WTC11 (cell line): ENCODE data around the gene DNAJC18. TPM values are rescaled to one million over a fixed set of nuclear protein-coding genes. Genes with fewer than 3 reads are reported as not detected.

Experiments used
- ELF4 ChIP-seq: sonication (generic); formaldehyde crosslinking; IDR thresholded peaks from 2 replicates; pipeline ENCODE4 v1.8.1; 2022; ENCODE audit warnings: low read depth, mild to moderate bottlenecking, moderate library complexity, missing genetic modification reagents
- JUN ChIP-seq: sonication (generic); formaldehyde crosslinking; IDR thresholded peaks from 2 replicates; pipeline ENCODE4 v1.8.0; 2023; ENCODE audit warnings: mild to moderate bottlenecking, missing genetic modification reagents
- NFE2L1 ChIP-seq: sonication (generic); formaldehyde crosslinking; IDR thresholded peaks from 2 replicates; pipeline ENCODE4 v1.8.1; 2023; ENCODE audit warnings: missing genetic modification reagents
- NR1H2 ChIP-seq: sonication (generic); formaldehyde crosslinking; IDR thresholded peaks from 2 replicates; pipeline ENCODE4 v1.9.0; 2021; ENCODE audit warnings: mild to moderate bottlenecking, moderate library complexity, missing genetic modification reagents
- NR3C1 ChIP-seq: sonication (generic); formaldehyde crosslinking; conservative IDR thresholded peaks from 2 replicates; pipeline ENCODE4 v1.8.1; 2023; ENCODE audit warnings: low read depth, mild to moderate bottlenecking, missing genetic modification reagents
- ZNF138 ChIP-seq: sonication (generic); formaldehyde crosslinking; conservative IDR thresholded peaks from 2 replicates; pipeline ENCODE4 v1.8.1; 2022; ENCODE audit warnings: mild to moderate bottlenecking, moderate library complexity, missing genetic modification reagents
- ZNF263 ChIP-seq: sonication (generic); formaldehyde crosslinking; IDR thresholded peaks from 2 replicates; pipeline ENCODE4 v1.8.1; 2022; ENCODE audit warnings: low read depth, mild to moderate bottlenecking, moderate library complexity, missing genetic modification reagents
- ZNF423 ChIP-seq: fragments of 250-450 bp; sonication (Bioruptor Pico); IDR thresholded peaks from 2 replicates; pipeline ENCODE4 v2.1.2; 2022; ENCODE audit warnings: mild to moderate bottlenecking, moderate library complexity
- total RNA-seq: library from RNA; stranded (reverse); gene quantifications from 3 replicates; pipeline ENCODE4 v1.2.3, GENCODE V29; 2021
- TF ChIP-seq, protein P1 (sequence below): sonication (generic); formaldehyde crosslinking; IDR thresholded peaks from 2 replicates; pipeline ENCODE4 v1.8.1; 2022; ENCODE audit warnings: missing genetic modification reagents, borderline replicate concordance
- TF ChIP-seq, protein P2 (sequence below): fragments of 200-600 bp; IDR thresholded peaks from 2 replicates; pipeline ENCODE4 v1.8.0; 2022; ENCODE audit warnings: antibody characterized with exemption
- TF ChIP-seq, protein P3 (sequence below): sonication (generic); formaldehyde crosslinking; IDR thresholded peaks from 2 replicates; pipeline ENCODE4 v1.8.0; 2022; ENCODE audit warnings: mild to moderate bottlenecking, missing genetic modification reagents
- TF ChIP-seq, protein P4 (sequence below): sonication (generic); formaldehyde crosslinking; IDR thresholded peaks from 2 replicates; pipeline ENCODE4 v1.8.0; 2022; ENCODE audit warnings: mild to moderate bottlenecking, missing genetic modification reagents
- TF ChIP-seq, protein P5 (sequence below): sonication (generic); formaldehyde crosslinking; conservative IDR thresholded peaks from 2 replicates; pipeline ENCODE4 v1.8.1; 2022; ENCODE audit warnings: mild to moderate bottlenecking, missing genetic modification reagents
- TF ChIP-seq, protein P6 (sequence below): fragments of 250-450 bp; sonication (Bioruptor Pico); IDR thresholded peaks from 2 replicates; pipeline ENCODE4 v1.8.0; 2021; ENCODE audit warnings: mild to moderate bottlenecking
- TF ChIP-seq, protein P7 (sequence below): sonication (generic); formaldehyde crosslinking; IDR thresholded peaks from 2 replicates; pipeline ENCODE4 v1.8.1; 2023; ENCODE audit warnings: mild to moderate bottlenecking, missing genetic modification reagents, borderline replicate concordance
- TF ChIP-seq, protein P8 (sequence below): sonication (generic); formaldehyde crosslinking; IDR thresholded peaks from 2 replicates; pipeline ENCODE4 v1.8.1; 2023; ENCODE audit warnings: mild to moderate bottlenecking, missing genetic modification reagents

Gene DNAJC18
- total RNA-seq, 1 experiment from 2014 or later, result 23.7 TPM

DNA sequence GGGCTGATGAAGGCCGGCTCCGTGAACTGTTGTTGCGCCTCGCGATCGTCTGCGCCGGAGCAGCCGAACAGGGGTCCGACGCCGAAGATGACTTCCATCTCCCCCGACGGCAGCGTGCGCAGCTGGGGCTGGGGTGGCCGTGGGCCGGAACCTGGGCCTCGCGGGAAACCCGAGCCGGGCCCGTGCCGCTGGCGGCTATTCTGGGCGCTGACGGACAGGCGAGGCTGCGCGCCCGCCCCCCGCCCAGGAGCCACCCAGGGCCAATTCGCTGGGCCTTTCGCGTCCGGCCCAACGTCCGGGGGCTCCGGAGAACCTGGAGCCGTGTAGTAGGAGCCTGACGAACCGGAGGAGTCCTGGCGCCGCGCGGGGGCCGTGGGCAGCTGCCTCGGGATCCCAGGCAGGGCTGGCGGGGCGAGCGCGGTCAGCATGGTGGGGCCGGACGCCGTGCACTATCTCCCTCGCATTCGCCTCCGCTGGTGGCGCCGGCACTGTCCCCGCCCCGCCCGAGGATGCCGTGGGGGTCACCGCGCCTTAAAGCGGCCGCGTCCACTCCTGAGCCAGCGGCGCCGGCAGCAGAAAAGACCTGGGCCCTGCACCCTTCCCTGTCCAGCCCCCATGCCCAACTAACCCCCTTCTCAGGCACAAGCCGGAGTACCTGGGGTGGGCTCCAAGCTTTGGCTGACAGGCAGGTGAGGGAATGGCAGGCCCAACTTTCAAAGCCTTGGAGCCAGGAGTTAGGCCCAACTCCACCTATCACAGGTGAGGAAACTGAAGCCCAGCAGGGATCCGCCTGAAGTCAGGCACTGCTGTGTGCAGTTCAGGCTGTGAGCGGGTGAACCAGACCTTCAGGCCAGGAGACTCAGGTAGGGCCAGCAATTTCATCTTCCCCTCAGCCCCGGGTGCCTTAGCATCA is 44.4 kb downstream of the DNAJC18 start, which contains the start of gene PROB1 (continued):
- TF ChIP-seq, protein P1, sequence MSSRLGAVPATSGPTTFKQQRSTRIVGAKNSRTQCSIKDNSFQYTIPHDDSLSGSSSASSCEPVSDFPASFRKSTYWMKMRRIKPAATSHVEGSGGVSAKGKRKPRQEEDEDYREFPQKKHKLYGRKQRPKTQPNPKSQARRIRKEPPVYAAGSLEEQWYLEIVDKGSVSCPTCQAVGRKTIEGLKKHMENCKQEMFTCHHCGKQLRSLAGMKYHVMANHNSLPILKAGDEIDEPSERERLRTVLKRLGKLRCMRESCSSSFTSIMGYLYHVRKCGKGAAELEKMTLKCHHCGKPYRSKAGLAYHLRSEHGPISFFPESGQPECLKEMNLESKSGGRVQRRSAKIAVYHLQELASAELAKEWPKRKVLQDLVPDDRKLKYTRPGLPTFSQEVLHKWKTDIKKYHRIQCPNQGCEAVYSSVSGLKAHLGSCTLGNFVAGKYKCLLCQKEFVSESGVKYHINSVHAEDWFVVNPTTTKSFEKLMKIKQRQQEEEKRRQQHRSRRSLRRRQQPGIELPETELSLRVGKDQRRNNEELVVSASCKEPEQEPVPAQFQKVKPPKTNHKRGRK (CRISPR knock-in tag), result no peak
- TF ChIP-seq NR1H2 (no peak), ZNF423 (no peak), NFE2L1 (CRISPR knock-in tag) (no peak), ZNF263 (CRISPR knock-in tag) (0 out of 2 replicates have a peak, but pooled peaks have one; percentile 18), NR3C1 (0 out of 2 replicates have a peak, but pooled peaks have one; percentile 50), JUN (CRISPR knock-in tag) (no peak), ELF4 (CRISPR knock-in tag) (no peak), ZNF138 (no peak)
- TF ChIP-seq, protein P2, sequence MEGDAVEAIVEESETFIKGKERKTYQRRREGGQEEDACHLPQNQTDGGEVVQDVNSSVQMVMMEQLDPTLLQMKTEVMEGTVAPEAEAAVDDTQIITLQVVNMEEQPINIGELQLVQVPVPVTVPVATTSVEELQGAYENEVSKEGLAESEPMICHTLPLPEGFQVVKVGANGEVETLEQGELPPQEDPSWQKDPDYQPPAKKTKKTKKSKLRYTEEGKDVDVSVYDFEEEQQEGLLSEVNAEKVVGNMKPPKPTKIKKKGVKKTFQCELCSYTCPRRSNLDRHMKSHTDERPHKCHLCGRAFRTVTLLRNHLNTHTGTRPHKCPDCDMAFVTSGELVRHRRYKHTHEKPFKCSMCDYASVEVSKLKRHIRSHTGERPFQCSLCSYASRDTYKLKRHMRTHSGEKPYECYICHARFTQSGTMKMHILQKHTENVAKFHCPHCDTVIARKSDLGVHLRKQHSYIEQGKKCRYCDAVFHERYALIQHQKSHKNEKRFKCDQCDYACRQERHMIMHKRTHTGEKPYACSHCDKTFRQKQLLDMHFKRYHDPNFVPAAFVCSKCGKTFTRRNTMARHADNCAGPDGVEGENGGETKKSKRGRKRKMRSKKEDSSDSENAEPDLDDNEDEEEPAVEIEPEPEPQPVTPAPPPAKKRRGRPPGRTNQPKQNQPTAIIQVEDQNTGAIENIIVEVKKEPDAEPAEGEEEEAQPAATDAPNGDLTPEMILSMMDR, result no peak
- TF ChIP-seq, protein P3, sequence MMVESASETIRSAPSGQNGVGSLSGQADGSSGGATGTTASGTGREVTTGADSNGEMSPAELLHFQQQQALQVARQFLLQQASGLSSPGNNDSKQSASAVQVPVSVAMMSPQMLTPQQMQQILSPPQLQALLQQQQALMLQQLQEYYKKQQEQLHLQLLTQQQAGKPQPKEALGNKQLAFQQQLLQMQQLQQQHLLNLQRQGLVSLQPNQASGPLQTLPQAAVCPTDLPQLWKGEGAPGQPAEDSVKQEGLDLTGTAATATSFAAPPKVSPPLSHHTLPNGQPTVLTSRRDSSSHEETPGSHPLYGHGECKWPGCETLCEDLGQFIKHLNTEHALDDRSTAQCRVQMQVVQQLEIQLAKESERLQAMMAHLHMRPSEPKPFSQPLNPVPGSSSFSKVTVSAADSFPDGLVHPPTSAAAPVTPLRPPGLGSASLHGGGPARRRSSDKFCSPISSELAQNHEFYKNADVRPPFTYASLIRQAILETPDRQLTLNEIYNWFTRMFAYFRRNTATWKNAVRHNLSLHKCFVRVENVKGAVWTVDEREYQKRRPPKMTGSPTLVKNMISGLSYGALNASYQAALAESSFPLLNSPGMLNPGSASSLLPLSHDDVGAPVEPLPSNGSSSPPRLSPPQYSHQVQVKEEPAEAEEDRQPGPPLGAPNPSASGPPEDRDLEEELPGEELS (CRISPR knock-in tag), result peak; percentile 18; the same call in 1 of the 2 replicates
- TF ChIP-seq, protein P4, sequence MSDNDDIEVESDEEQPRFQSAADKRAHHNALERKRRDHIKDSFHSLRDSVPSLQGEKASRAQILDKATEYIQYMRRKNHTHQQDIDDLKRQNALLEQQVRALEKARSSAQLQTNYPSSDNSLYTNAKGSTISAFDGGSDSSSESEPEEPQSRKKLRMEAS (CRISPR knock-in tag), result peak; percentile 6; the same call in 1 of the 2 replicates
- TF ChIP-seq, protein P5, sequence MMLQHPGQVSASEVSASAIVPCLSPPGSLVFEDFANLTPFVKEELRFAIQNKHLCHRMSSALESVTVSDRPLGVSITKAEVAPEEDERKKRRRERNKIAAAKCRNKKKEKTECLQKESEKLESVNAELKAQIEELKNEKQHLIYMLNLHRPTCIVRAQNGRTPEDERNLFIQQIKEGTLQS (CRISPR knock-in tag), result no peak; the same call in 1 of the 2 replicates
- TF ChIP-seq, protein P6, sequence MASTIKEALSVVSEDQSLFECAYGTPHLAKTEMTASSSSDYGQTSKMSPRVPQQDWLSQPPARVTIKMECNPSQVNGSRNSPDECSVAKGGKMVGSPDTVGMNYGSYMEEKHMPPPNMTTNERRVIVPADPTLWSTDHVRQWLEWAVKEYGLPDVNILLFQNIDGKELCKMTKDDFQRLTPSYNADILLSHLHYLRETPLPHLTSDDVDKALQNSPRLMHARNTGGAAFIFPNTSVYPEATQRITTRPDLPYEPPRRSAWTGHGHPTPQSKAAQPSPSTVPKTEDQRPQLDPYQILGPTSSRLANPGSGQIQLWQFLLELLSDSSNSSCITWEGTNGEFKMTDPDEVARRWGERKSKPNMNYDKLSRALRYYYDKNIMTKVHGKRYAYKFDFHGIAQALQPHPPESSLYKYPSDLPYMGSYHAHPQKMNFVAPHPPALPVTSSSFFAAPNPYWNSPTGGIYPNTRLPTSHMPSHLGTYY, result no peak
- TF ChIP-seq, protein P7, sequence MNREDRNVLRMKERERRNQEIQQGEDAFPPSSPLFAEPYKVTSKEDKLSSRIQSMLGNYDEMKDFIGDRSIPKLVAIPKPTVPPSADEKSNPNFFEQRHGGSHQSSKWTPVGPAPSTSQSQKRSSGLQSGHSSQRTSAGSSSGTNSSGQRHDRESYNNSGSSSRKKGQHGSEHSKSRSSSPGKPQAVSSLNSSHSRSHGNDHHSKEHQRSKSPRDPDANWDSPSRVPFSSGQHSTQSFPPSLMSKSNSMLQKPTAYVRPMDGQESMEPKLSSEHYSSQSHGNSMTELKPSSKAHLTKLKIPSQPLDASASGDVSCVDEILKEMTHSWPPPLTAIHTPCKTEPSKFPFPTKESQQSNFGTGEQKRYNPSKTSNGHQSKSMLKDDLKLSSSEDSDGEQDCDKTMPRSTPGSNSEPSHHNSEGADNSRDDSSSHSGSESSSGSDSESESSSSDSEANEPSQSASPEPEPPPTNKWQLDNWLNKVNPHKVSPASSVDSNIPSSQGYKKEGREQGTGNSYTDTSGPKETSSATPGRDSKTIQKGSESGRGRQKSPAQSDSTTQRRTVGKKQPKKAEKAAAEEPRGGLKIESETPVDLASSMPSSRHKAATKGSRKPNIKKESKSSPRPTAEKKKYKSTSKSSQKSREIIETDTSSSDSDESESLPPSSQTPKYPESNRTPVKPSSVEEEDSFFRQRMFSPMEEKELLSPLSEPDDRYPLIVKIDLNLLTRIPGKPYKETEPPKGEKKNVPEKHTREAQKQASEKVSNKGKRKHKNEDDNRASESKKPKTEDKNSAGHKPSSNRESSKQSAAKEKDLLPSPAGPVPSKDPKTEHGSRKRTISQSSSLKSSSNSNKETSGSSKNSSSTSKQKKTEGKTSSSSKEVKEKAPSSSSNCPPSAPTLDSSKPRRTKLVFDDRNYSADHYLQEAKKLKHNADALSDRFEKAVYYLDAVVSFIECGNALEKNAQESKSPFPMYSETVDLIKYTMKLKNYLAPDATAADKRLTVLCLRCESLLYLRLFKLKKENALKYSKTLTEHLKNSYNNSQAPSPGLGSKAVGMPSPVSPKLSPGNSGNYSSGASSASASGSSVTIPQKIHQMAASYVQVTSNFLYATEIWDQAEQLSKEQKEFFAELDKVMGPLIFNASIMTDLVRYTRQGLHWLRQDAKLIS (CRISPR knock-in tag), result no peak
- TF ChIP-seq, protein P8, sequence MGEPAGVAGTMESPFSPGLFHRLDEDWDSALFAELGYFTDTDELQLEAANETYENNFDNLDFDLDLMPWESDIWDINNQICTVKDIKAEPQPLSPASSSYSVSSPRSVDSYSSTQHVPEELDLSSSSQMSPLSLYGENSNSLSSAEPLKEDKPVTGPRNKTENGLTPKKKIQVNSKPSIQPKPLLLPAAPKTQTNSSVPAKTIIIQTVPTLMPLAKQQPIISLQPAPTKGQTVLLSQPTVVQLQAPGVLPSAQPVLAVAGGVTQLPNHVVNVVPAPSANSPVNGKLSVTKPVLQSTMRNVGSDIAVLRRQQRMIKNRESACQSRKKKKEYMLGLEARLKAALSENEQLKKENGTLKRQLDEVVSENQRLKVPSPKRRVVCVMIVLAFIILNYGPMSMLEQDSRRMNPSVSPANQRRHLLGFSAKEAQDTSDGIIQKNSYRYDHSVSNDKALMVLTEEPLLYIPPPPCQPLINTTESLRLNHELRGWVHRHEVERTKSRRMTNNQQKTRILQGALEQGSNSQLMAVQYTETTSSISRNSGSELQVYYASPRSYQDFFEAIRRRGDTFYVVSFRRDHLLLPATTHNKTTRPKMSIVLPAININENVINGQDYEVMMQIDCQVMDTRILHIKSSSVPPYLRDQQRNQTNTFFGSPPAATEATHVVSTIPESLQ, result no peak
- TF ChIP-seq, all 79 proteins: peak for 11
